MM.1S (cell line): ENCODE results near the gene CLEC2B.

Experiments used
- EZH2 ChIP-seq: fragments of 300-600 bp; sonication (generic); optimal IDR thresholded peaks from 2 replicates; pipeline ENCODE3; 2017; ENCODE audit warnings: low read depth, mild to moderate bottlenecking, antibody characterized with exemption, low read length, mixed read lengths
- EZH2phosphoT487 ChIP-seq: fragments of 300-600 bp; sonication (generic); IDR thresholded peaks from 2 replicates; pipeline ENCODE4 v1.6.1; 2018; ENCODE audit warnings: antibody characterized with exemption, low read length
- TF ChIP-seq, protein P1 (sequence below): fragments of 300-600 bp; sonication (generic); IDR thresholded peaks from 2 replicates; pipeline ENCODE4 v1.5.1; 2016; ENCODE audit warnings: antibody characterized with exemption, low read length, mixed read lengths

DNA sequence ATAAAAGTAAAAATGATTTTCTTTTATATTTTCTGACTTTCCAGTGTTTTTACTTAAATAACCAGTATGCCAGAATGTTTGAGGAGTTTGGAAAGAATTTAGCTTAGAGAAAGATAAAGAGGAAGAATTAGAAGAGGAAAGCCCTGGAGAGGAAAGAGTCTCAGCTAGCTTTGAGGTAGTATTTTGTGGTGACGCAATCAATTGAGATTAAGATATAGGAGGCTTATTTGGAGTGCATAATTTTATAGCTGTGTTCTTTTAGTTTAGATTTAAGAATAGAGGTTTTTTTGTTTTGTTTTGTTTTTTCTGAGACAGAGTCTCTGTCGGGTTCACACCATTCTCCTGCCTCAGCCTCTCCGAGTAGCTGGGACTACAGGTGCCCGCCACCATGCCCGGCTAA is 18.1 kb downstream of the CLEC2B start:
- TF ChIP-seq, protein P1, sequence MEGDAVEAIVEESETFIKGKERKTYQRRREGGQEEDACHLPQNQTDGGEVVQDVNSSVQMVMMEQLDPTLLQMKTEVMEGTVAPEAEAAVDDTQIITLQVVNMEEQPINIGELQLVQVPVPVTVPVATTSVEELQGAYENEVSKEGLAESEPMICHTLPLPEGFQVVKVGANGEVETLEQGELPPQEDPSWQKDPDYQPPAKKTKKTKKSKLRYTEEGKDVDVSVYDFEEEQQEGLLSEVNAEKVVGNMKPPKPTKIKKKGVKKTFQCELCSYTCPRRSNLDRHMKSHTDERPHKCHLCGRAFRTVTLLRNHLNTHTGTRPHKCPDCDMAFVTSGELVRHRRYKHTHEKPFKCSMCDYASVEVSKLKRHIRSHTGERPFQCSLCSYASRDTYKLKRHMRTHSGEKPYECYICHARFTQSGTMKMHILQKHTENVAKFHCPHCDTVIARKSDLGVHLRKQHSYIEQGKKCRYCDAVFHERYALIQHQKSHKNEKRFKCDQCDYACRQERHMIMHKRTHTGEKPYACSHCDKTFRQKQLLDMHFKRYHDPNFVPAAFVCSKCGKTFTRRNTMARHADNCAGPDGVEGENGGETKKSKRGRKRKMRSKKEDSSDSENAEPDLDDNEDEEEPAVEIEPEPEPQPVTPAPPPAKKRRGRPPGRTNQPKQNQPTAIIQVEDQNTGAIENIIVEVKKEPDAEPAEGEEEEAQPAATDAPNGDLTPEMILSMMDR = no peak
- TF ChIP-seq EZH2 (no peak), EZH2phosphoT487 (no peak)
